ENCODE measurements around the gene HSD17B12. TPM values are rescaled to one million over a fixed set of nuclear protein-coding genes. Genes with fewer than 3 reads are reported as not detected.
A peak's percentile ranks its signal among the peaks of the same experiment; 100 is the strongest.

HSD17B12 gene
- total RNA-seq, 1 donor from 2014 or later = 66.4 TPM

- DNase-seq (ENCODE audit: low spot score in 2 of 2) (no peak), FAIRE-seq (no peak)
Observed at GRCh38 chr11:43687120-43687791, 6.7 kb downstream of the HSD17B12 start.

- FAIRE-seq (no peak), DNase-seq (ENCODE audit: low spot score in 2 of 2) (no peak)
Observed at GRCh38 chr11:43688394-43688793, 7.9 kb downstream of the HSD17B12 start.

GRCh38 chr11:43689167-43689566 is 8.6 kb downstream of the HSD17B12 start:
- no peak for FAIRE-seq

GRCh38 chr11:43690929-43691725 is 10.6 kb downstream of the HSD17B12 start:
- FAIRE-seq = no peak

More at GRCh38 chr11:43689167-43689566, 8.6 kb downstream of the HSD17B12 start:
- no peak for DNase-seq (ENCODE audit: low spot score in 2 of 2)

GRCh38 chr11:43691806-43692205 is 11.3 kb downstream of the HSD17B12 start:
- FAIRE-seq (no peak), DNase-seq (ENCODE audit: low spot score in 2 of 2) (no peak)

More at GRCh38 chr11:43690929-43691725, 10.6 kb downstream of the HSD17B12 start:
- no peak for DNase-seq (ENCODE audit: low spot score in 2 of 2)

- no peak for FAIRE-seq
- no peak for DNase-seq (ENCODE audit: low spot score in 2 of 2)
Observed at GRCh38 chr11:43693069-43693468, 12.5 kb downstream of the HSD17B12 start.

- FAIRE-seq = no peak
- DNase-seq (ENCODE audit: low spot score in 2 of 2) = no peak
Observed at GRCh38 chr11:43693731-43694130, 13.2 kb downstream of the HSD17B12 start.

GRCh38 chr11:43694477-43694876 is 13.9 kb downstream of the HSD17B12 start:
- no peak for FAIRE-seq
- DNase-seq (ENCODE audit: low spot score in 2 of 2) = no peak

- DNase-seq (ENCODE audit: low spot score in 2 of 2) = no peak
- no peak for FAIRE-seq
Observed at GRCh38 chr11:43697679-43698078, 17.1 kb downstream of the HSD17B12 start.

GRCh38 chr11:43699870-43700269 is 19.3 kb downstream of the HSD17B12 start:
- no peak for DNase-seq (ENCODE audit: low spot score in 2 of 2)

GRCh38 chr11:43706631-43707030 is 26.1 kb downstream of the HSD17B12 start:
- no peak for FAIRE-seq
- no peak for DNase-seq (ENCODE audit: low spot score in 2 of 2)

More at GRCh38 chr11:43699870-43700269, 19.3 kb downstream of the HSD17B12 start:
- FAIRE-seq = no peak

- FAIRE-seq = no peak
- no peak for DNase-seq (ENCODE audit: low spot score in 2 of 2)
Observed at GRCh38 chr11:43708776-43709175, 28.2 kb downstream of the HSD17B12 start.

GRCh38 chr11:43709689-43710088 is 29.2 kb downstream of the HSD17B12 start:
- FAIRE-seq (no peak), DNase-seq (ENCODE audit: low spot score in 2 of 2) (no peak)

- FAIRE-seq = no peak
- DNase-seq (ENCODE audit: low spot score in 2 of 2) = no peak
Observed at GRCh38 chr11:43712676-43713075, 32.1 kb downstream of the HSD17B12 start.

GRCh38 chr11:43718373-43718772 is 37.8 kb downstream of the HSD17B12 start:
- no peak for FAIRE-seq
- DNase-seq (ENCODE audit: low spot score in 2 of 2) = no peak

- FAIRE-seq (no peak), DNase-seq (ENCODE audit: low spot score in 2 of 2) (no peak)
Observed at GRCh38 chr11:43723617-43724016, 43.1 kb downstream of the HSD17B12 start.

- no peak for FAIRE-seq
- DNase-seq (ENCODE audit: low spot score in 2 of 2) = no peak
Observed at GRCh38 chr11:43732225-43732624, 51.7 kb downstream of the HSD17B12 start.

GRCh38 chr11:43734256-43734655 is 53.7 kb downstream of the HSD17B12 start:
- no peak for FAIRE-seq
- DNase-seq (ENCODE audit: low spot score in 2 of 2) = no peak

- DNase-seq (ENCODE audit: low spot score in 2 of 2) = no peak
- FAIRE-seq = no peak
Observed at GRCh38 chr11:43735115-43735514, 54.6 kb downstream of the HSD17B12 start.

- no peak for DNase-seq (ENCODE audit: low spot score in 2 of 2)
- FAIRE-seq = no peak
Observed at GRCh38 chr11:43735961-43736360, 55.4 kb downstream of the HSD17B12 start.

- DNase-seq (ENCODE audit: low spot score in 2 of 2) (peak in 1 of 2 donors; percentile 24), FAIRE-seq (no peak)
Observed at GRCh38 chr11:43736502-43737200, 56.1 kb downstream of the HSD17B12 start.
